HFF-Myc (cell line): ENCODE data around the gene LCP1.

Source experiments
- DNase-seq: peaks from one replicate; pipeline ENCODE4 v3.0.0-alpha.2; 2011; ENCODE audit warnings: low read depth; ENCODE audit errors: extremely low read depth
- H3K4me3 ChIP-seq: replicated peaks from 2 replicates; pipeline ENCODE4 v1.5.1; 2011; ENCODE audit warnings: low read depth, mild to moderate bottlenecking, control low read depth, low read length
- CTCF ChIP-seq: IDR thresholded peaks from 2 replicates; pipeline ENCODE4 v1.5.1; 2012; ENCODE audit warnings: mild to moderate bottlenecking, low read depth, low read length, control low read depth; ENCODE audit errors: missing control alignments

LCP1 gene

GRCh38 chr13:46210362-46211083, 28.5 kb upstream of the LCP1 start:
- H3K4me3 ChIP-seq, result no peak overlapping the region
- no peak for DNase-seq
- TF ChIP-seq CTCF, result no peak

- no peak overlapping the region for H3K4me3 ChIP-seq
- TF ChIP-seq CTCF, result no peak
Observed at GRCh38 chr13:46207828-46208227, 25.9 kb upstream of the LCP1 start.

GRCh38 chr13:46206143-46206542, 24.2 kb upstream of the LCP1 start:
- no peak for TF ChIP-seq CTCF
- H3K4me3 ChIP-seq, result no peak overlapping the region
- DNase-seq, result no peak

More at GRCh38 chr13:46207828-46208227, 25.9 kb upstream of the LCP1 start:
- DNase-seq, result no peak

- no peak for DNase-seq
- no peak for TF ChIP-seq CTCF
- H3K4me3 ChIP-seq, result no peak overlapping the region
Observed at GRCh38 chr13:46202966-46203365, 21.0 kb upstream of the LCP1 start.

- no peak overlapping the region for H3K4me3 ChIP-seq
- no peak for DNase-seq
- no peak for TF ChIP-seq CTCF
Observed at GRCh38 chr13:46202188-46202795, 20.3 kb upstream of the LCP1 start.

GRCh38 chr13:46198696-46199193, 16.8 kb upstream of the LCP1 start:
- TF ChIP-seq CTCF, result no peak
- DNase-seq, result no peak
- H3K4me3 ChIP-seq, result no peak overlapping the region
